SK-N-SH treated with all-trans-retinoic acid at 6 μM for 48 hours (cell line): ENCODE data around the gene KCNN2.

ENCODE experiments used
- ARNTL ChIP-seq: fragments of 450-650 bp; formaldehyde crosslinking; IDR thresholded peaks from 2 replicates; pipeline ENCODE4 v1.5.0; 2020; ENCODE audit warnings: low read depth, mild to moderate bottlenecking, moderate library complexity, borderline replicate concordance
- OSR1 ChIP-seq: fragments of 250-450 bp; sonication (Bioruptor Pico); IDR thresholded peaks from 2 replicates; pipeline ENCODE4 v1.8.0; 2022; ENCODE audit warnings: moderate library complexity, mild to moderate bottlenecking, inconsistent platforms
- PATZ1 ChIP-seq: fragments of 250-450 bp; sonication (Bioruptor Pico); IDR thresholded peaks from 2 replicates; pipeline ENCODE4 v1.8.0; 2020; ENCODE audit warnings: mild to moderate bottlenecking, moderate library complexity, borderline replicate concordance
- PPARA ChIP-seq: fragments of 250-450 bp; sonication (Bioruptor Pico); IDR thresholded peaks from 2 replicates; pipeline ENCODE4 v1.5.0; 2020; ENCODE audit warnings: mild to moderate bottlenecking, borderline replicate concordance
- TOX ChIP-seq: fragments of 250-450 bp; sonication (Bioruptor Pico); IDR thresholded peaks from 2 replicates; pipeline ENCODE4 v1.8.0; 2021; ENCODE audit warnings: mild to moderate bottlenecking, moderate library complexity, borderline replicate concordance
- ZFP3 ChIP-seq: fragments of 250-450 bp; sonication (Bioruptor Pico); IDR thresholded peaks from 2 replicates; pipeline ENCODE4 v1.5.0; 2020; ENCODE audit warnings: mild to moderate bottlenecking, moderate library complexity
- ZNF565 ChIP-seq: fragments of 450-650 bp; formaldehyde crosslinking; conservative IDR thresholded peaks from 2 replicates; pipeline ENCODE4 v1.5.0; 2020; ENCODE audit warnings: low read depth, mild to moderate bottlenecking, moderate library complexity
- TF ChIP-seq, protein P1 (sequence below): fragments of 250-450 bp; sonication (Bioruptor Pico); IDR thresholded peaks from 2 replicates; pipeline ENCODE4 v1.8.0; 2021; ENCODE audit warnings: low read depth, mild to moderate bottlenecking, moderate library complexity, borderline replicate concordance

DNA sequence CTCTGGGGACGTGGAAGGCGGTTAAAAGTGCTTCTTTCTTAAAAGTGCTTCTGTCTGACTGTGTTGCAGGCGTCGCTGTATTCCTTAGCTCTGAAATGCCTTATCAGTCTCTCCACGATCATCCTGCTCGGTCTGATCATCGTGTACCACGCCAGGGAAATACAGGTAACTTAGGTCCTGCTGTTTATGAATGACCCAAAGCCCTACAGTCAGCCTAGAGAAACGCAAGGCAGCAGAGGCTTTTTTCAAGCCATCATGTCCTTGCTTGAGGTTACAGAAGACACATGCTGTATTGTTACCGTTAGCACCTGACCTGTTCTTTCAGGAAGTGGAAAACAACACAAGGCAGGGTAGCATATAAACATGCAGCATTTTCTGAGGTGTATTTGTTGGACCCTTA, 2.0 kb downstream of the KCNN2 start:
- no peak for TF ChIP-seq PATZ1
- TF ChIP-seq ZNF565 (CRISPR knock-in tag): no peak
- TF ChIP-seq TOX (CRISPR knock-in tag): no peak
- TF ChIP-seq OSR1 (CRISPR knock-in tag): no peak
- TF ChIP-seq, protein P1, sequence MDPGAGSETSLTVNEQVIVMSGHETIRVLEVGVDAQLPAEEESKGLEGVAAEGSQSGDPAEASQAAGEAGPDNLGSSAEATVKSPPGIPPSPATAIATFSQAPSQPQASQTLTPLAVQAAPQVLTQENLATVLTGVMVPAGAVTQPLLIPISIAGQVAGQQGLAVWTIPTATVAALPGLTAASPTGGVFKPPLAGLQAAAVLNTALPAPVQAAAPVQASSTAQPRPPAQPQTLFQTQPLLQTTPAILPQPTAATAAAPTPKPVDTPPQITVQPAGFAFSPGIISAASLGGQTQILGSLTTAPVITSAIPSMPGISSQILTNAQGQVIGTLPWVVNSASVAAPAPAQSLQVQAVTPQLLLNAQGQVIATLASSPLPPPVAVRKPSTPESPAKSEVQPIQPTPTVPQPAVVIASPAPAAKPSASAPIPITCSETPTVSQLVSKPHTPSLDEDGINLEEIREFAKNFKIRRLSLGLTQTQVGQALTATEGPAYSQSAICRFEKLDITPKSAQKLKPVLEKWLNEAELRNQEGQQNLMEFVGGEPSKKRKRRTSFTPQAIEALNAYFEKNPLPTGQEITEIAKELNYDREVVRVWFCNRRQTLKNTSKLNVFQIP (CRISPR knock-in tag): no peak
- no peak for TF ChIP-seq ZFP3 (CRISPR knock-in tag)
- TF ChIP-seq PPARA (CRISPR knock-in tag): no peak
- TF ChIP-seq ARNTL: no peak
